GM12878 (cell line): ENCODE results near the gene GON4L. TPM values are rescaled to one million over a fixed set of nuclear protein-coding genes. Genes with fewer than 3 reads are reported as not detected.
"Not testable (repeated sequence)": the region's sequence is repeated elsewhere in the genome, so short reads cannot be mapped to it uniquely, and the experiment has no call there.

Experiments
- ATAC-seq: fragments of 200-7000 bp; cut with Tn5 transposase; 3 replicates; pipeline ENCODE4 v1.9.1; 2020; ENCODE audit warnings: mild to moderate bottlenecking, moderate library complexity
- BruUV-seq: library from RNA; stranded (reverse); fragments of 400-500 nt; replicated peaks from 2 replicates; lab custom pipeline; 2021; lab: Mats Ljungman, UMichigan
- CTCF ChIA-PET: fragments of 300-600 bp; sonication (Branson Sonifier 250); formaldehyde crosslinking; extraction: SDS; loops from one replicate; lab custom pipeline; 2021; ENCODE audit warnings: inconsistent platforms; lab: Yijun Ruan, JAX
- POLR2A ChIA-PET: fragments of 350-600 bp; formaldehyde crosslinking; extraction: SDS; loops from one replicate; lab custom pipeline; 2021; ENCODE audit warnings: inconsistent platforms; lab: Charles Lee
- RAD21 ChIA-PET: fragments of 300-600 bp; sonication (Branson Sonifier 250); formaldehyde crosslinking; loops from one replicate; lab custom pipeline; 2023; ENCODE audit warnings: antibody characterized with exemption; ENCODE audit not compliant: unreplicated experiment; lab: Charles Lee
- SMC1A ChIA-PET: fragments of 300-600 bp; sonication (Branson Sonifier 250); formaldehyde crosslinking; loops from one replicate; lab custom pipeline; 2023; ENCODE audit not compliant: unreplicated experiment, uncharacterized antibody; lab: Charles Lee
- DNase-seq: peaks from one replicate; pipeline ENCODE4 v3.0.0-alpha.2; 2011; ENCODE audit warnings: low read depth, low spot score
- FAIRE-seq: peaks from 3 replicates; lab custom pipeline; 2011; peaks lifted over from hg19 to GRCh38; lab: Jason Lieb, UNC
- H2AFZ ChIP-seq: 2 replicates; pipeline ENCODE4 v1.6.0; 2011; ENCODE audit warnings: low read depth, low read length, control low read depth; ENCODE audit not compliant: control insufficient read depth
- H3K27ac ChIP-seq: 2 replicates; pipeline ENCODE4 v1.5.1; 2011; ENCODE audit warnings: control low read depth; ENCODE audit not compliant: control insufficient read depth, insufficient read depth
- H3K27me3 ChIP-seq, 2 experiments: replicated peaks in 1 of 2; 2 replicates each; pipeline versions ENCODE4 v1.6.0 to v1.6.1; 2011; ENCODE audit warnings: low read length in 1 of 2; ENCODE audit not compliant: control insufficient read depth in 2 of 2, insufficient read depth in 2 of 2
- H3K36me3 ChIP-seq, 2 experiments: 2 replicates each; pipeline ENCODE4 v1.5.1; 2011; ENCODE audit warnings: low read length in 1 of 2; ENCODE audit not compliant: control insufficient read depth in 2 of 2, insufficient read depth in 2 of 2
- H3K4me1 ChIP-seq: 2 replicates; pipeline ENCODE4 v1.6.1; 2011; ENCODE audit warnings: mild to moderate bottlenecking, low read length, moderate library complexity, mixed read lengths; ENCODE audit not compliant: control insufficient read depth, insufficient read depth
- H3K4me2 ChIP-seq: 2 replicates; pipeline ENCODE4 v1.6.0; 2011; ENCODE audit warnings: control low read depth; ENCODE audit not compliant: control insufficient read depth, insufficient read depth
- H3K4me3 ChIP-seq: fragments of 200-600 bp; sonication (generic); 2 replicates; pipeline ENCODE4 v1.5.1; 2016
- H3K79me2 ChIP-seq: 2 replicates; pipeline ENCODE4 v1.6.0; 2011; ENCODE audit warnings: low read length; ENCODE audit not compliant: control insufficient read depth, insufficient read depth
- H3K9ac ChIP-seq: 2 replicates; pipeline ENCODE4 v1.8.0; 2011; ENCODE audit warnings: low read length, control low read depth, mixed read lengths; ENCODE audit not compliant: control insufficient read depth, insufficient read depth
- H3K9me3 ChIP-seq: replicated peaks from 3 replicates; pipeline ENCODE4 v1.5.1; 2011; ENCODE audit warnings: mild to moderate bottlenecking, low read length; ENCODE audit not compliant: control insufficient read depth, insufficient read depth
- H4K20me1 ChIP-seq: 2 replicates; pipeline ENCODE4 v1.6.0; 2011; ENCODE audit not compliant: control insufficient read depth, insufficient read depth
- HDAC6 ChIP-seq: fragments of 200-600 bp; sonication (generic); IDR thresholded peaks from one replicate; pipeline ENCODE4 v1.8.0; 2017; ENCODE audit warnings: antibody characterized with exemption; ENCODE audit not compliant: unreplicated experiment
- SUZ12 ChIP-seq: fragments of 200-600 bp; sonication (generic); IDR thresholded peaks from one replicate; pipeline ENCODE4 v1.6.1; 2018; ENCODE audit warnings: antibody characterized with exemption, mild to moderate bottlenecking; ENCODE audit not compliant: unreplicated experiment
- YBX1 ChIP-seq: fragments of 450-650 bp; IDR thresholded peaks from 2 replicates; pipeline ENCODE4 v1.6.1; 2016; ENCODE audit warnings: antibody characterized with exemption
- whole genome bisulfite sequencing: methylation state at CpG from one replicate; pipeline ENCODE4 v1.1.6; 2016; ENCODE audit warnings: low lambda C conversion rate; ENCODE audit not compliant: insufficient replicate concordance, insufficient coverage; ENCODE audit errors: missing lambda C conversion rate; 5-methylcytosine and 5-hydroxymethylcytosine counted together
- in situ Hi-C: fragments of 300-500 bp; cut with MboI; formaldehyde crosslinking; loops from 9 replicates; pipeline ENCODE4 v1.14.3; 2018; ENCODE audit warnings: mixed read lengths
- intact Hi-C: fragments of 100-400 bp; cut with micrococcal nuclease; formaldehyde crosslinking; loops from one replicate; pipeline ENCODE4 v1.14.2; 2022; ENCODE audit not compliant: unreplicated experiment
- polyA plus RNA-seq, 11 experiments: library from polyadenylated mRNA; depleted of rRNA in 4 of 11; unstranded in 6 of 11; stranded (reverse) in 5 of 11; fragments of >200 nt; fragmentation: Nextera tagmentation in 4 of 11; fragmentation: Illumina TruSeq in 1 of 11; extraction: Ambion mirVana in 4 of 11; extraction: Trizol in 1 of 11; gene quantifications; 1 replicate in 1 of 11; 2 replicates in 10 of 11; pipeline versions ENCODE4 v1.2.1 to v1.2.3, GENCODE V29; 2011 to 2016; ENCODE audit warnings: inconsistent platforms in 2 of 11, missing spikeins in 2 of 11, low read depth in 1 of 11
- total RNA-seq, 4 experiments: library from RNA; depleted of rRNA in 3 of 4; stranded (reverse); fragments of >200 nt in 3 of 4; fragmentation: Illumina TruSeq in 1 of 4; extraction: Trizol in 1 of 4; gene quantifications; 2 replicates each; pipeline versions ENCODE4 v1.2.1 to v1.2.3, GENCODE V29; 2013 to 2021

Gene GON4L
- total and polyA plus RNA-seq, 10 of the 15 experiments (the other 5 are each of a cell fraction or from before 2014, with no cell fraction given) = 17.7 to 40.7 (median 28.0) TPM

DNA sequence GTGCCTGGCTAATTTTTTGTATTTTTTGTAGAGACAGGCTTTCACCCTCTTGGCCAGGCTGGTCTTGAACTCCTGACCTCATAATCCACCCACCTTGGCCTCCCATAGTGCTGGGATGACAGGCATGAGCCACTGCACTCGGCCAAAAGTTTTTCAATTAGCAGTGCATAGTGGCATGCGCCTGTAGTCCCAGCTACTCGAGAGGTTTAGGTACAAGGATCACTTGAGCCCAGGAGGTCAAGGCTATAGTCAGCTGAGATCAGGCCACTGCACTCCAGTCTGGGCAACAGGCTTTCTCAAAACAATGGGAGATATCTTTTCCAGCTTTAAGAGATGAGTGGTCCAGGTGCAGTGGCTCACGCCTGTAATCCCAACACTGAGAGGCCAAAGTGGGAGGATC is 137.3 kb downstream of the GON4L start:
- Histone ChIP-seq H3K4me1 (peaks cover 12% of the 10 kb centered on the region), H3K36me3 (peaks cover 4 to 9% of the 10 kb centered on the region in 2 experiments; a peak in 3 of 4 replicates), H3K27me3 (no peaks in the 10 kb centered on the region), H3K4me3 (no peak overlapping the region), H4K20me1 (no peaks in the 10 kb centered on the region), H3K4me2 (no peak overlapping the region), H3K9me3 (no peaks in the 10 kb centered on the region), H2AFZ (no peak overlapping the region), H3K27ac (no peak overlapping the region), H3K9ac (no peak overlapping the region), H3K79me2 (no peaks in the 10 kb centered on the region; the same call in 1 of the 2 replicates)
- no peak for FAIRE-seq
- ChIA-PET CTCF (interaction anchor here (0.6 to 0.7 kb wide), 2 partner anchors 139 to 469 kb away, joined by 3 read pairs; no protein-coding TSS in a partner anchor), POLR2A (interaction anchor here (1.4 kb wide), 1 partner anchor 42 kb away, joined by 6 read pairs; no protein-coding TSS in a partner anchor), SMC1A (interaction anchor here (0.9 kb wide), 1 partner anchor 9 kb away, joined by 3 read pairs; no protein-coding TSS in a partner anchor), RAD21 (no interaction called here)
- no peak for TF ChIP-seq YBX1
- no peak for TF ChIP-seq HDAC6
- TF ChIP-seq SUZ12 = no peak
- ATAC-seq = no peak
- in situ Hi-C loops (no loop called here), intact Hi-C loops (no loop called here)
- DNase-seq = no peak
- BruUV-seq = no TSS peak
- 97% methylated on average over 4 of the region's 4 CpGs for WGBS

- H3K4me1 ChIP-seq = peaks cover 12% of the 10 kb centered on the region
- POLR2A ChIA-PET = interaction anchor here (1.1 kb wide), 1 partner anchor 37 kb away, joined by 5 read pairs; no protein-coding TSS in a partner anchor
- SMC1A ChIA-PET, H4K20me1 ChIP-seq, H3K4me3 ChIP-seq, RAD21 ChIA-PET, CTCF ChIA-PET, H3K79me2 ChIP-seq, DNase-seq, H3K9me3 ChIP-seq, H3K36me3 ChIP-seq, H2AFZ ChIP-seq, FAIRE-seq, H3K4me2 ChIP-seq, in situ Hi-C loops, H3K27me3 ChIP-seq, ATAC-seq, H3K9ac ChIP-seq, H3K27ac ChIP-seq, intact Hi-C loops, BruUV-seq: not testable (repeated sequence)
- WGBS = 97% methylated on average over 6 of the region's 6 CpGs
Measured at GRCh38 chr1:155718524-155719115, 138.4 kb downstream of the GON4L start.
